Stromal cell of bone marrow (primary cell): ENCODE data around the gene NRP2.

Source experiments
- DNase-seq: peaks from one replicate; pipeline ENCODE4 v3.0.0-alpha.2; 2012; ENCODE audit warnings: low read depth

Gene NRP2

GRCh38 chr2:205712508-205712907 is 30.2 kb downstream of the NRP2 start:
- DNase-seq, result peak; percentile 59

DNA sequence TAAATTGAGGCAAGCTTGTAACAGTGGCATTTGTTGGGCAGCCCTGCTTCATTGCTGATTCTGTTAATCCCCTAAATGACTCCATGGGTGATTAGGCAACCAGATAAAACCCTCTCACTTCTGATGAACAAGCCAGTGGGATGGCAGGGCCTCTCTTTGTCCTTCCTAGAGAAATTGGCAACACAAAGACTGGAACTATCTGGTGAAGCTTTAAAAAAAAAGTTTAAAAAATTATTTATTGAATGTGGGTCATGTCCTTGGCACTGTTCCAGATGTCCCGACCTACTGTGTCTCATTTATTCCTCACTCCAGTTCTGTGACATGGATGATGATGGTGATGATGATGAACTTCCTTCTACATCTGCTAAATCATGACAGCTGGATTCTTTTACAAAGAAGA is 30.8 kb downstream of the NRP2 start:
- no peak for DNase-seq

DNA sequence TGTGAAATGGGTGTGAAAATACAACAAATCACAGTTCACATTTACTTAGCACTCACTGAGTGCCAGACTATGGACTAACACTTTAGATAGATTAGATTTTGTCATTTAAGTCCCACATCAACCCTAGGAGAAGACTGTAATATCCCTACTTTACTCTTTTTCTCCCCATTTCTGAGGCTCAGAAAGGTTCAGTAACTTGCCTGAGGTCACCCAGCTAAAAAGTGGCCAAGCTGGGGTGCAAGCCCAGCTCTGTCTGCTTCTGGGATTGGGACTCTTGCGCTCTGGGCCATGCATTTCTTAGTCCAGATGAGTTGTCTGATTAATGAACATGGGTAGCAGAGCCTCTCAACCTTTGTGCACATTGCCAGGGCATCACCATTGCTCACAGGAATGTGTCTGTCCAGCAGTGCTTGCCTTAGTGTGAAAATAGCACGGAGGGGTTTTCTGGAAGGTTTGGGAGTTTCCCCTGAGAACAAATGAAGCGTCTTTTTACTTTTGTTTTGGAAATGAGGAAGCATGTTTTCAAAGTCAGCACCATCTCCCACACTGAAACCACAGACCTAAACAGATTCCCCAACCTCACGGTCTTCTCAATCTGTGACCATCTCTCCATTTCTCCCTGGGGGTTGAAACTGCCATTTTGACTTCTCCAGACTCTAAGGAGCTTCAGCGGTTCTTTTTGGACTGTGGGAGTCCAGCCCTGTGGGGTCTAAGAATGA is 31.9 kb downstream of the NRP2 start:
- no peak for DNase-seq

GRCh38 chr2:205714789-205715720 is 32.8 kb downstream of the NRP2 start:
- DNase-seq, result no peak

DNA sequence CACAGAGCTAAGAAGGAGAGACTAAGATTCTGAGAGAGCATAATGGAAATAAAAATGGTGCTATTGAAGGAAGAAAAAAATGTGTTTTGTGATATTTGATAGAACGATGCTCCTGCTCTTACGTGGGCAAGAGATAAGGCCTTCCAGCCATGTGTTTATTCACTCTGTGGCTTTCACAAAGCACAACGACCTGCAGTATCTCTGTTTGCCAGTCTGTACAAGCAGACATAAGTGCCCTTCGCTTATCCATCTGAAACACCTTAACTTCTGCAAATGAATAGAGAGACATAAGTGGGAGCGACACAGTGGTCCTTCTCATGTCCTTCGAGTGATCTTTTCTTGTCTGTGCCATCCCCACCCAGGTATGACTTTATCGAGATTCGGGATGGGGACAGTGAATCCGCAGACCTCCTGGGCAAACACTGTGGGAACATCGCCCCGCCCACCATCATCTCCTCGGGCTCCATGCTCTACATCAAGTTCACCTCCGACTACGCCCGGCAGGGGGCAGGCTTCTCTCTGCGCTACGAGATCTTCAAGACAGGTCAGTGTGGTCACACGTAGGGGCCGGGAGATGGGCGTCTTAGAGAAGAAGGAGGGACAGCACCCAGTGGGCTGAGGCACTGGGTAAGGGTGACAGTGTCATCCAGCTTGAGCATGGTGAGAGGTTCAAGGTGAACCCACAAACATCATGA is 33.7 kb downstream of the NRP2 start:
- DNase-seq, result no peak

GRCh38 chr2:205717175-205717846 is 35.0 kb downstream of the NRP2 start:
- no peak for DNase-seq

GRCh38 chr2:205717999-205718398 is 35.7 kb downstream of the NRP2 start:
- DNase-seq, result peak; percentile 45

- DNase-seq, result no peak
Measured at GRCh38 chr2:205719847-205720246, 37.5 kb downstream of the NRP2 start.

DNA sequence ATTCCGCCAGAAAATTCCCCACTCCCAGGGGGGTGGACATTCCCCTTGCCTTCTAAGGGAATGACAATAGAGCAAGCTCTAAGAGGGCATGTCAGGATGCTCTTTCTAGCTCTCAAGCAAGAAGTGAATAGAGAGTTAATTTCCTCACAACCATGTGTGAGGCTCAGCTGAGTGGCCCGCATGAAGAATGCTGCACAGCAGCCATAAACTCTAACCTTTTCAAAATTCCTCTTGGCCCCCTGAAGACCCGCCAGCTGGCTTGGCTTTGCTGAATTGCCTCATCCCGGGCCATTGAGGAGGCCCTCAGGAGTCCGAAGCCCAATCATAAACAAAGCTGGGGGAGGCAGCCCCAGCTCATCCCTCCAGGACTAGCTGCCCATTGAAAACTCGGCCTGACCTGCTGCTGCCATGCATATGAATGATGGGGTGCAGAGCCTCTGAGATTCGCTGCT is 38.2 kb downstream of the NRP2 start:
- no peak for DNase-seq

DNA sequence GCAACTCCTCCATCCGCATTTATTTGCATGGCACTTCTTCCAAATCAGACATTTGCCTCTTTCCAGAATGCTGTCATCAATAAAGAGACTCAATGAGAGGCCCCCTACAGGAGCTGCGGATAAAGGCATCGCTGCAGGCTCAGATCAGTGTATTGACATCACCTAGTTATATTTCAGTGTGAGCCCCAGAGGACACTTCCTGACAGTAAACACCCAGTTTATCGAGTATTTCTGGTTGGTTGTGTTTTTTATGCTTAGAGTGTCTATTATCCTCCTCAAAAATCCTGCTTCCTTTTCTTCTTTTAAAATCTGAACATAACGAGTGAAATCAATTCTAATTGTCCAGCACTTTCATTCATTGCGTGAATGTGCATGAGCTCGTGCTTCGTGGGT is 38.8 kb downstream of the NRP2 start:
- DNase-seq, result no peak

GRCh38 chr2:205722283-205722918 is 40.1 kb downstream of the NRP2 start:
- DNase-seq, result no peak

DNA sequence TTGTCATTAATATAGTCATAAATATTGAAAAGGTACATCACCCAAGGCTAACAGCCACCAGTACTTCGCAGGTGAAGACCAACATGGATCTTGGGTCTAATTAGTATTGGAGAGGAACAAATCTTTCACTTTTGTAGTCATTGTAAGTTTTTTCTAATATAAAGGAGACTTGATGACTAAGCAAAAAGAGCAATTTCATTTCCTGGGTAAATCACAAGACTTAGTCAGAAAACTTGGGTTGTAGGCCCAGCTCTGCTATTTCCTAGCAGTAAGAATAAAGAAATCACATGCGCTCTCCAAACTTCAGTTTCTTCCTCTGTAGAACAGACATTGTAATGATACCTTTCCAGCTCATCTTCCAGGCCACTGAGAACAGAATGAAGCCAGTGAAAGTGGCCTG is 40.9 kb downstream of the NRP2 start:
- no peak for DNase-seq

GRCh38 chr2:205725059-205725458 is 42.8 kb downstream of the NRP2 start:
- no peak for DNase-seq

DNA sequence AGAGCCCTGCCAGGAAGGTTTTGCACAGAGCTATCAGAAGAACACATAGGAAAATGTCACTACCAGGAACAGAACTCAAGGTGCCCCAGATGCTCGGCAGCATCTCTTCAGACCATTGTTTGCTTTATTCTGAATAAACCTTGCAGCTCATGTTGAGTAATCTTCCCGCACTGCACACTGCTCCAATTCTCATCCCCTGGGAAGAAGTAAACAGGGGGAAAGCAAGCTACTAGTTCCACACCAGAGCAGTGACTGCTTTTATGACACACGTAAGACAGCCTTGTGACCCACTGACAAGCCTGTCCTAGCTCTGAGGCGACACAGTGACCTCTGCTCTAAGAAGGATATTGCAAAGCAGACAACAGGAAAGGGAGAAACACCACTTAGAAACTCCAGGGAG is 44.2 kb downstream of the NRP2 start:
- DNase-seq, result no peak

DNA sequence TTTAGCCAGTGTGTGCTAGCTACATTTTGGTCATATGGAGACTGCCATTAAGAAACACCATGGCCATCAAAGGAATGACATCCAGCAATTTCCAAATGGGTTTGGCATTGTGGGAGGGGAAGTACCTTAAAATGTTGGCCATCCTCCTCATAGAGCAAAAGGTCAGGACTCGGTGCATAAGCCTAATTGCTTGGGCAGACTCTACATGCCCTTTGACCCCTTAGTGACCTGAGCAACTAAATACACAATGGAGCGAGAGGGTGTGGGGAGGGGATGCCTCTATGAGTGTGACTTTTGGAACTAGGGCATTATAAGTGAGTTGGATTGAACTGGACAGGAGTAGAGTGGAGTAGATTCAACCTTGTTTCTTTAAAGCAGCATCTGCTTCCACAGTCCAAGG is 44.9 kb downstream of the NRP2 start:
- DNase-seq, result no peak

GRCh38 chr2:205728366-205728765 is 46.1 kb downstream of the NRP2 start:
- no peak for DNase-seq

GRCh38 chr2:205730191-205730590 is 47.9 kb downstream of the NRP2 start:
- no peak for DNase-seq

DNA sequence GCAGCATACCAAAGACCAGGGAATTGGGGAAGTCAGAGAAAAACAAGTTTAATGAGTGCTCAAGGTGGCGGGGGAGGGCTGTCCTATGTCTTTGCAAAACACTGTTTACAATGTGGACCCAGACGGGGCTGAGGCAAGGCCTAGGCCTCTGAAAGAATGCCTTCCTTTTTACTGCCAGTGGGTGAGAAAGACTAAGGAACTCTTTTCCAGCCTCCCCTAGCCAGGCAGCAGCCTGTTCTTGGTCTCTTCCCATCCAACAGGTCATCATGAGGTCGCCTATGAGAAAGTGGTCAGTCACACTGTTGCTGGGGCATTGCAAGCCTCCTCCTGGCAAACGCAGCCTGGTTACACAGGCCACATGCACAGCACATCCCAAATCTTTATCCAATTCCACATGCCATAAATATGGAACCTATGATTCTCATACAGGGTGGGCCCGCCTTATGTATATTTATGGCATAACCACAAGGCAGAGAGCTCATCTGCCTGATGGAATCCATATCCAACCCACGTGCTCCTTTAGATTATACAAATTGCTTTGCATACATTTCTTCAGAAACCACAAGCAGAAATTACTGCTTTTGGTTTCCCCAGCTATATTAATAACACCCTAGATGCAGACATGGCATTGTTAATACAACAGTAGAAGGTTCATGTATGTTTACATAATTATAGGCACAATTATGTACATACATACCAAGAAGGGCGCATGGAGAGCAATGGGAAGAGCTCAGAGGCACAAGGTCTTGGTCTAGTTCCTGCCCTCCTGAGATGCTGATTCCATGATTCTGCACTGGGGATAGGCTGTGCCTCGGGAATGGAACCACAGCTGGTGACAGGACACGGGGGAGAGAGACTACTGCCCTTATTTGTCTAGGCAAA is 48.6 kb downstream of the NRP2 start:
- peak; percentile 44 for DNase-seq

GRCh38 chr2:205731583-205731981 is 49.3 kb downstream of the NRP2 start:
- peak; percentile 73 for DNase-seq

- DNase-seq, result no peak
Measured at GRCh38 chr2:205732314-205732713, 50.0 kb downstream of the NRP2 start.

GRCh38 chr2:205733082-205733481 is 50.8 kb downstream of the NRP2 start:
- no peak for DNase-seq
